Suprapubic skin (tissue), 3 donors: ENCODE measurements around the gene FOXJ1.

Experiments used
- CTCF ChIP-seq, 2 donors: fragments of 200-600 bp in 1 of 2; fragments of 450-650 bp in 1 of 2; sonication (generic) in 1 of 2; IDR thresholded peaks; one replicate each; pipeline ENCODE4 v1.5.1; 2016 to 2019; ENCODE audit warnings: antibody characterized with exemption in 2 of 2, mild to moderate bottlenecking in 1 of 2, moderate library complexity in 1 of 2
- EP300 ChIP-seq: sonication (generic); formaldehyde crosslinking; IDR thresholded peaks from one replicate; pipeline ENCODE4 v1.6.1; 2017; ENCODE audit warnings: antibody characterized with exemption
- POLR2A ChIP-seq, 2 donors: fragments of 450-650 bp; IDR thresholded peaks; one replicate each; pipeline ENCODE4 v1.6.1; 2017; ENCODE audit warnings: antibody characterized with exemption in 2 of 2, mild to moderate bottlenecking in 2 of 2, moderate library complexity in 2 of 2

GRCh38 chr17:76135810-76136188 lies 5.2 kb downstream of the FOXJ1 start:
- no peak for TF ChIP-seq EP300
- TF ChIP-seq CTCF (IDR thresholded peaks at IDR 0.05): no peak
- no peak for TF ChIP-seq POLR2A (IDR thresholded peaks at IDR 0.05)
